Activated T-cell treated with anti-CD3 and anti-CD28 coated beads for 48 hours (primary cell): ENCODE measurements around the gene GATA5.

Source experiments
- DNase-seq: peaks from one replicate; pipeline ENCODE4 v3.0.0-alpha.2; 2020; ENCODE audit warnings: low read depth

Gene GATA5

DNA sequence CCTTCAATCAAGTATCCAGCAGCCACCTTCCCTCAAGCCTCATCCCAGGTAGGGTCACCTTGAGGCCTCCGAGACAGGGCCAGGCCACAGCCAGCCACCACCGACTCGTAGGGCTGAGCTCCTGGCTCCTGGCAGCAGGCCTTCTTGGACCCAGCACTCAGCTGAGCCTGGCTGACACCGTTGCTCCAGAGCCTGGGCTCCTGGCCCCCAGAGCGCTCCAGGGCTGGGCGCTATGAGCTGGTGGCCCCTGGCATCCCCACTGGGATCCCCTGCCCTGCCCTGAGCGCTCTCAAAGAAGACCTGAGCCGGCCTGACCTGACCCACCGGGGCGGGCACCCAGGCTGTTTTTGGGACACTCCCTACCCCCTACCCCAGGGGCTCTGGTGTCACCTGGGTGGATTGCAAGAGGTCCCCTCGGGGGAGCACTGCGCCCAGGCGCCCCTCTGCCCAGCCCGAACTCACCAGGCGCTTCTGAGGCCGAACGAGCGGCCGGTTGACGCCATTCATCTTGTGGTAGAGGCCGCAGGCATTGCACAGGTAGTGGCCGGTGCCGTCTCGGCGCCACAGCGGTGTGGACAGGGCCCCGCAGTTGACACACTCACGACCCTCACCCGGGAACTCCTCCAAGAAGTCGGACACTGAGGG, 2.7 kb downstream of the GATA5 start:
- DNase-seq = no peak

DNA sequence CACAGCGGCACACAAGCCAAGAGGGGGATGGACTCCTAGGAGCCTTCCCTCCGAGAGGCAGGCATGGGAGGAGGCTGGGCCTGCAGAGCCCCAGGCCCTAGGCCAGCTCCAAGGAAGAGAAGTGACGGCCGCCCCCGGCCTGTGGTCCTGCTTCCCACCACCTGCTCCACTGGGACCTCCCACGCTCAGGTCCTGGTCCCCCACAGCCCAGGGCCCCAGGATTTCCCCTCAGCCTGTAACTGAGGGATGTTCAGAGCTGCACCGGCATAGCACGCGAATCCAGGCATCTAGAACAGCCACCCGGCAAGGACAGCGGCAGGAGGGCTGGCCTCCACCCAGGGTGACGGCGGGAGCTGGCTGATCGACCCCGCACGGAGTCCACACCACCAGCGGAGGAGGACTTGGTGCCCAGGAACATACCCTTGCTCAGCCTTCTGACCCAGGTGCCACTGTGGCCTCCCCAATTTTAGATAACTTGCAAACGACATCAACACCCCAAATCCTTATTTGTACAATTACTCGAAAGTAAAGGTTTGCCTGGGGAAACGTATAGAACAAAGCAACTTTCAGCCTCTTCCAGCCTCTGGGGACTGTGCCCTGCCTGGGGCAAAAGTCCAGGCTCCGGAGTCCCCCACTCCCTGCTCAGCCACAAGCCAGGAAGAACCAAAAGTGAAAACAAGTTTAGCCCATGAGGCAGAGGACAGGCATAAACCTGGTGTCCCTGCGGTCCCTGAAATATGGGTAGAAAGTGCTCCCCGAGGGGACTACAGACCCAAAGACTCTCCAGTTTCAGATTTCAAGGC, 3.5 kb downstream of the GATA5 start:
- no peak for DNase-seq

DNA sequence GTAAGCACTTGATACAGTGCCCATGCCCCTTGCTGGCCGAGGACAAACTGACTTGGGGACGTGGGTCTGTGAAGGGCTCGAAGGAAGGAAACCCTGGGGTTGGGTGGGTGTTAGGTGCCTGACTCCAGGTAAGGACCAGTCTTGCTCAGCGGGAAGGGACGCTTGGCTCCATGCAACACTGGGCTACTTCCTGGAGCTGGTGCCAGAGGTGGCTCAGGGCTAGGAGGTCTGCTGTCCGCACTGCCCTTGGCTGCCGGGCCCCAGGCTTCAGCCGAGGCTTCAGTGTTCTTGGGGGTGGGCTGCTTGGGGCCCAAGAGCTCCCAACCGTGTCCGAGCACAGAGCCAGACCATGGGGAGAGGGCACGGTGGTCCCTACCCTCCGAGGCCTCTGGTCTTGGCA, 5.3 kb downstream of the GATA5 start:
- DNase-seq = no peak

DNA sequence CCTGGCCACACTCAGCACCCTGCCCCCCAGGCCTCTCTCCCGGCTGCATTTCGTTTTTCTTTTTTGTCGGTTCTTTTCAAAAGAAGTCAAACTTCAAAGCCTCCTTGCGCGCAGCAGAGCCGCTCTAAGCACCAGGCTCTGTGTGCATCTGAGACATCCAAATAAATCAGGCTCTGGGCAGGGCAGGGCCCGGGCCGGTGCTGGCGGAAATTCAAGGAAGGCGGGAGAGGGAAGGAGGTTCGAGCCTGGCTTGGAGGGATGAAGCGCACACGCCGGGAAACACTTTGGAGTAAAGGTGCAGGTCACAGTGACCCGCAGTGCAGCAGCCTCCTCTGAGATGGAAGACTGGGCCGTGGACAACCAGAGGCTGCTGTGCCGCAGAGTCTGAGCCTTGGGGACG, 5.8 kb downstream of the GATA5 start:
- DNase-seq = no peak

DNA sequence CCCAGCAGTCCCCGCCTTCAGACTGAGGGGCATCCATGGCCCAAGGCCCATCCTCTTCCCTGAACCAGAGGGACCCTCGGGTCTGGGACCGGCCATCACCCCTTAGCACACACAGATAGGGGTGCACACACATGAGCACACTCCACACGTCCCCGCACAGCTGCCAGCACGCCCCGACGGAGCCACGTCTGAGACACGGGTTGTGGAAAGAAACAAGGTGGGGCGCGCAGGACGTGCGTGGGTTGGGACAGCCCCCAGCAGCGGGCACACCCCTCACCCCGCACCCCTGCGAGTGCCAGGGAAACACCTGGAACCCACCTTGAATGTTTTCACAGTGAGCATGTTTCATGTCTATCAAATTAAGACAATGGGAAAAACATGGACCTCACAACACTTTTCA, 6.4 kb downstream of the GATA5 start:
- no peak for DNase-seq

DNA sequence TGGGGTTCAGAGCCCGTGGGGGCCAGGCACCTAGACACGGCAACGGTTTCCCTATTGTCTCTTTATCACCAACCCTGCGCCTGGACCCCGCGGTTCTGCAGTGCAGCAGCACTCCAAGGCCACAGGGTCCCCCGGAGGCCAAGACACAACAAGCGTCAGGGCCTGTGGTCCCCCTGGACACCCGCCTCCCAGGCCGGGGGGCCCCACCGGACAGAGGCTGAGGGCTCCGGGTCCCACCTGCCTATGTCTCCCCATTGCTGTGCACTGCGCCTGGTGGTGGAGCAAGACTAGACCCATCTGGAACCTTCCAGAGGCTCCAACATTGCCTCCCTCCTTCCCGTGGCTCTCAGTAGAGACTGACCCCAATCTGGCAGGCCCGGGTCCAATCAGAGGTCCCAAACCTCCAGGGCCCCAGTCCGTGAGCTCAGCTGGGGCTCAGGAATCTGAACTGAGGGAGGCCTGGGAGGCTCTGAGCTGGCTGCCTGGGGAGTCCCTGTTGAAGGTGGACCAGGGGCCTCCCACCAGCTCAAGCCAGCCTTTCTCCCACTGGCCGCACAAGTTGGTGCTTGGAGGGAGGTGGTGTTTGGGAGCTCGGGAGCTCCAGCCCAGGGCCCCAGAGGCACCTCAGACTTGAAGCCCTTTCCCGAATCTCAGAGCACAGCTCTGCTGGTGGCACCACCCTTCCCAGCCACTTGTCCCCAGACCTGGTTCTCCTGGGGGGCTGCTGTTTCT, 8.8 kb downstream of the GATA5 start:
- DNase-seq = no peak

DNA sequence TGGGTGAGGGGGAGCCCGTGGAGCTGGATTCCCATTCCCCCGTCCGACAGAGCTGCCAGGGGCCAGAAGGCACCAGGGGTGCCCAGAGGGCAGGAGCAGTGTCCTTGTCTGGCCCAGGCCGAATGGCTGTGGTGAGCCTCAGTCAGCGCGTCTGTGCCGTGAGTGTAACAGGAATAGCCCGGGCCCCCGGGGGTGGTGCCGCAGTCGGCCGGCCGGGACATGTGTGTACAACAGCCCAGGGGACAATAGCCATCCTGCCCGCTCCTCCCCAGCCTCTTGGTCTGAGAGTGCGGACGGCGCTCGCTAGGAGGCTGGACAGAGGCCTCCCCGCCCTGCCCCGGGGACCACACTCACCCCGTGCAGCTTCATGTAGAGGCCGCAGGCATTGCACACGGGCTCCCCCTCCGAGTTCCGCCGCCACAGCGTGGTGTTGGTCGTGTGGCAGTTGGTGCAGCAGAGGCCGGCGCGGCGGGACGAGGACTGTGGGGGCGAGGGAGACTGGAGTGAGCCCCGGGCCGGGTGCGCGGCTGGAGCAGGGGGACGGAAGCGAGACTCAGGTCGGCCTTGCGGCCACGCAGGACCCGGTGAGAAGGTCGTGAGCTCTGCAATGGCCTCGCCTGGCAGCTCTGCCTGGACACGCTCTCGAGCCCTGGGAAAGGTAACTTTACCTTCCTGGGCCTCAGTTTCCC, 9.6 kb downstream of the GATA5 start:
- no peak for DNase-seq

DNA sequence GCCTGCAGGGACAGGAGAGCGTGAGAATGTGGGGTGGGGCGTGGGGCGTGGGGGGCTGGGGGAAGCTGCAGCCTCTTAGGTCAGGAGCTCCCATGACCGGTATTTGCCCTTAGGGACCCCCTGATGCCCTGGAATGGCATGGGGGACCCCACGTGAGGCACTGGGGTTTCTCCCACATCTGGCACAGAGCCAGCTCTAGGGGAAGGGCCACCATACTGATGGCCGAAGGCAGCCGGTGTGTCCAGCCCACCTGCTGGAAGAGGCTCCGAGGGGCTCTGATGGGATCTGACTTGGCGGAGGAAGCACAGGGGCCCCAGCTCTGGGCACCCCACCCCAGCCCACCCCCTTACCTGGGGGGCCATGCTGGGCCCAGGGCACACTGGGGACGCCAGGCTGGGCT, 10.8 kb downstream of the GATA5 start:
- no peak for DNase-seq

DNA sequence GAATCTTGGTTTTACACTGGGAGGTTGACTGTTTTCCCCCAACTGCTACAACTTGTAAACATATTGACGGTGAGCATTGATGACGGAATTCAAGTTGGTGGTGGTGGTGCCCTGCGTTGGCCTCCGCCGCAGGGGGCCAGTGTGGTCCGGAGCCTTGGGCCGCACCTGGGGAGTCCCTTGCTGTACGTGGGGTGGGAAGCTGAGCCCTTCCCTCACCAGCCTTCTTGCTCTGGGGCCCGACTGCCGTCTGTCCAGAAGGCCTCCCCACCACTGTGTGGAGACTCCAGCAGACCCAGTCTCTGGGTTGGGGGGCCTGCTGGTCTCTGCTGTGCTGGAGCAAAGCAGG, 11.4 kb downstream of the GATA5 start:
- DNase-seq = no peak

DNA sequence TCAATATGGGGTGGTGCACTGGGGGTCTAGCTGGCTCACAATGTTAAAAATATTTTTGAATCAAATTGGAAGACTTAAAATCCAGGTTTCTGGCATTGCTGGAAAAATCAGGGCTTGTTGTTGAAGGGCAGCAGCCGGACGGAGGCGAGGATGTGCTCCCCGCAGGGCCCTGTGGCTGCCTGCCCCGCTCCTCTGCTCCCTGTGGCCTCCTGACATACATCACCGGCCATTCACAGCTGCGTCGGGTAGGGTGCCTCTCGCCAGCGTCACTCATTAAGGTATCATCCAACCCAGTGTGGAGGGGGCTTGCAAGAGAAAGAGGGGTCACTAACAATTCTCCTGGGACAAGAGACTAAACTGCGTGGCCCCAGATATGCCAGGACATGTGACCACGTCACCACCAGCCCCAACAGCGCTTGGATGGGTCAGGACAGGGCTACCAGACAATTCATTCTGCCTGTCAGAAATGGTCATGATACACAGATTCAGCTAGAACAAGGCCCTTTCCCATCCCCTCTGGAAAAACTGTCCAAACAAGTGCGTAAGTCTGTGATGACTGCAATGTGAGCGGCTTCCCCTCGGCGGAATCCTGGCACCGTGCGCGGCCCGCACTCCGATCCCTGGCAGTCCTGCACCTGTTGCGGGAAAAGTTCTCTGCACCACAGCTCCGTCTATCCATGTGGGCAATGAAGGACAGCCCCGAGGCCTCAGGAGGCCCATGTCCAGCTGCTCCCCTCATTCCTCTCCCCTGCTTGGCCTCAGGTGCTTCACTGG, 12.0 kb downstream of the GATA5 start:
- DNase-seq = no peak

DNA sequence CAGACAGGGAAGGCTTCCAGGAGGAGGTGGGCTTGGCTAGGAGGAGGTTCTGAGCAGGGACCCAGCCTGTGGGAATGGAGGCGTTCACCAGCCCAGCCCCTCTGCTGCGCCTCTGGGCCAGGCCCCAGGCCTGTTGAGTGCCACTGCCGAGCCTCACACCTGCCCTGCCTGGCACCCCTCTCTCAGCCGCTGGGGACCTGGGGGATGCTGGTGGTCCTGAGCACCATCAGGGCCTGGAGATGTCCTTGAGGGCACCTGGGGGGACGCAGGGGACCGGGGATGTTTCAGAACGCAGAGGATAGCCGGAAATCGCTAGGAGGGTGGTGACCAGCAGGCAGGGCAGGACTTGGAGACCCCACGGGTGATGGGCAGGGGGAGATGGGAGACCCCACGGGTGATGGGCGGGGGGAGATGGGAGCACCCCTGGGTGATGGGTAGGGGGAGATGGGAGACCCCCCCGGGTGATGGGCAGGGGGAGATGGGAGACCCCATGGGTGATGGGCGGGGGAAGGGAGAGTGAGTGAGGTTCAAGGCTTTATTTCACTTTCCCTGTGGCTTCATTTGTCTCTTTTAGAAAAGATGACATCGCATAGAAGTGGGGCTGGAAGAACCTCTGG, 12.7 kb downstream of the GATA5 start:
- DNase-seq = no peak

DNA sequence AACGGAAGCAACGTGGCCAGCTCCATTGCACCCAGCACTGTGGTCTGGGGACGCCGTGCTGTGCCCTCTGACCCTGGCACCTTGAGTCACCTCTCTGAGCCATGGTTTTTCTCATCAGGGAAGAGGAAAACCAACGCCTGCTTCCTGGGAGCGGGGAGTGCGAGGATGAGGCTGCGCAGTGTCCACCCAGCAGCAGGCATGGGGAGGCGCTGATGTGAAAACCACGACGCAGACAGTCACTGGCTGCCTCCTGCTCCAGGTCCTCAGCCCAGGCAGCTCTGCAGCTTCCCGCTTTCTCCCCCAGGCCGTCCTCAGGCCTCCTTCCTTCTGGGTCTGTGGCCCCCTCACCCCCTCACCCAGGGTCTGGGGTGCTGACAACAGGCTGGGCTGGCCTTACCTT, 14.0 kb downstream of the GATA5 start:
- no peak for DNase-seq

DNA sequence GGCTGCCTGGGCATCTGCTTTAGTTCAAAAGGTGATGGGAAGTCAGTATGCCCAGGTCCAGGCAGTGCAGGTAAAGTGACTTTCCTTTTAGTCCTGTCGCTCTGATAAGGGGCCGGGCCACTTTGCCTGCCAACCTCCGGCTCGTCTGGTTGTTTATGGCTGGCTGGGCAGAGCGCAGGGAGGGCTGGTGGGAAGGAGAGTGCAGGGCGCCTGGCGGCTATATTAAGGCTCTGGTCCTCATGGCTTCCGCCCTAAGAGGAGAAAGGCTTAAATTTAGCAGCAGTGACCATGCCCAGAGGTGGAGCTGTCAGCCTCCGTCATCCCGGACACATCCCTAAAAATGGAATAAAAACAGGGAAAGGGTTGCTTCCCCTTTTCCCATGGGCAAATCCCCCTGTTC, 14.6 kb downstream of the GATA5 start:
- DNase-seq = no peak

DNA sequence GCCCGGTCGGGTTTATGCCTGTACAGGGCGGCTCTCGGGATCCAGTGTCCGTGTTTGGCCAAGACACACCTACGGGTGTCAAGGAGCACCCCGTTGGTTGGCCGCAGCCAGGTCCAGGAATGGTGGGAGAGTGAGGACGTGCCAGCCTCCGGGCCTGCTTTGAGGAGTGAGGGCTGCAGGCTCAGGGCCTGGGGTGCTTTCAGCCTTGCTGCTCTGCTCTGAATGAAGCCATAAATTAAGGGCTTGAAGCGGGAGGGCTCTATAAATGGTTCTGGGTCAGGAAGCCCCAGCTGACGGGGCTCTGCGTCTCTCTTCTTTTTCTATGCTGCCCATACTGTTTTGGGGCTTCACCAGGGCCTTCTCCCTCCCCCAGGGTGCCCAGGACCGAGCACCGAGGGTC, 15.1 kb downstream of the GATA5 start:
- DNase-seq = no peak

DNA sequence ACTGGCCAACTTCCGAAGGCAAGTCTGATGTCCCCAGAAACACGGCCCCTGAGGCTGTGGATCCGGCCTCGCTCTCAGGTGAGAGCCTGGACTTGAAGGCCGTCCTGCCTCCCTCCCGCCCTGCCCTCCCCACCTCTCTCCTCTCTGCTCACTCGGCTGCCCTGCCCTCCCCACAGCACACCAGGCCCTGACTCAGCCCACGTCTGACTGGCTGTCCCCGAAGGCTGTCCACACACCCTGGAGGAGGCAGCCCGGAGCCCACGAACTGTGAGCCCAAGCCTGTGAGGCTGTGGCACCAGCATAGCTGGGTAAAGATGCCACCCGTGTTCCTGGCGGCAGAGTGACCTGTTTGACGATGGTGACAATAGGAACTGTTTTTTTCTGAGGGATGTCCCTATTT, 16.3 kb downstream of the GATA5 start:
- no peak for DNase-seq

DNA sequence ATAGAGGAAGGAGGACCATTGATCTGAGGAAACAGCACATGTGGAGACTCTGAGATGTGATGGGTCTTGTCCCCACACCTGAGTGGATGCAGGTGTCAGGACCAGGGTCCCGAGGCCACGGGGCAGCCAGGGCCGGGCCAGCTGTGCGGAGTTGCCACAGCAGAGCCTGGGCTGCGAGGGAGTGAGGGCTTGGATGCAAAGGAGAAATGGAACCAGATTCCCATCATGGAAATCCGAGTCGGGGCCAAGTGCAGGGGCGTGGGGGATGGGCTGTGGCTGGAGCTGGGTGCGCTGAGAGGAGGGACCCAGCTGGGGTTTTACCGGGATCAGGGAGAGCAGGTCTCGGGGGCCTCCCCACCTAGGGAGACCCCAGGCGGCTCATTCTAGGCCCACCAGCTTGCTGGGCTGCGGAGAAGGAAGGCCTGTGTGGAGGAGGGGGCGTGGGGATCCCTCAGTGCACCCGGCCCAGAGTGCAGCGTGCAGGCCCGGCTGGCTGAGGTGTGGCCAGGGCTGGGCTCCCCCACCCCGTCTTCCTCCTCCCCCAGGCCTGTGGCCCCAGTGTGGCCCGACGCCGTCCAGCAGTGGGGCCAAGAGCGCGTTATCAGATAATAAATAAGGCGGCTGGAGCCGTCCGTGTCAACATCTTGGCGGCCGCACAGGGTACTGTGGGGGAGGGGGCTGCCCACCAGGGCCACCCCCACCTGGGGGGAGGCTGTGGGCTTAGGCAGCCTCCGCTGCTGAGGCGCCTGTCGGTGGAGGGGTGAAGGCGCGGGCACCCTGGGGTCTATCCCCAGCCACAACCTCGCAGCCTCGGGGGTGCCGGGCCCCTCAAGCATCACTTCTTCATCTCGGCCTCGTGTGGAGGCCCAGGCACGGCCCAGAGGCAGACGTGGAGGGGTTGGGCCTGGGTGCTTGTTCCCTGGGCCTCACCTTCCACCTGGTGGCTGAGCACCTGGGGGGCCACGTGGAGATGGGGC, 17.2 kb downstream of the GATA5 start:
- DNase-seq = no peak

DNA sequence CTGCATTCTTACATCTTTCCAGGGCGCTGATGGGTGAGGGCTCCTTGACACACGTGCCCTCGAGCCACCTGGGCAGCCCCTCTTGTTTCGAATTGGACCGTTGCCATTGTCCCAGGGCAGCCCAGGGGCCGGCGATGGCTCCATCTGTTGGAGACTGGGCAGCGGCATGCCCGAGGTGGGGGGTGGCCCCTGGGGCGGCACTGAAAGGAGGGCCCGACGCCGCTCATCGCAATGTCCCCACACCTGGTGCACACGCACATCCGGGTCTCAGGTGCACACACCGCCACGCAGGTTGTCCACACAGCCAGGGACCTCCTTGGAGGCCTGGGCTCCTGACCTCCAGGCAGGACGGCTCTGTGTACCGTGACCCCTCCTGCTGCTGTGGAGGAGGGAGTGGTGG, 18.0 kb downstream of the GATA5 start:
- DNase-seq = no peak

DNA sequence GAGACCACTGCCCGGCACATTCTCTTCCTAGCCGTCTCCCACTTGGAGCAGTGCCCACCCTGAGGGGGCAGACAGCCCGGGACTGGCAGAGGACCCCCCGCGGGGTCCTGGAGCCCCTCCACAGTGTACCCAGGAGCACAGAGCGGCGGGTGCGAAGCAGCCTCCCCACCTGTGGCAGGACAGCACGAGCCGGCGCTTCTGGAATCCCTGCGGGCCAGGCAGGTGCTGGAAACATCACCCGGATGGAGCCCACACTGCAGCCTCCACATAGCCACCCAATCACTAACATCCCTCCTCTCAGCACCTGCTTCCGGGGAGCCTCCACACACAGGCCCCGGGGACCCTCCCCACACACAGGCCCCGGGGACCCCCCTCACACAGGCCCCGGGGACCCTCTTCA, 18.7 kb downstream of the GATA5 start:
- no peak for DNase-seq

DNA sequence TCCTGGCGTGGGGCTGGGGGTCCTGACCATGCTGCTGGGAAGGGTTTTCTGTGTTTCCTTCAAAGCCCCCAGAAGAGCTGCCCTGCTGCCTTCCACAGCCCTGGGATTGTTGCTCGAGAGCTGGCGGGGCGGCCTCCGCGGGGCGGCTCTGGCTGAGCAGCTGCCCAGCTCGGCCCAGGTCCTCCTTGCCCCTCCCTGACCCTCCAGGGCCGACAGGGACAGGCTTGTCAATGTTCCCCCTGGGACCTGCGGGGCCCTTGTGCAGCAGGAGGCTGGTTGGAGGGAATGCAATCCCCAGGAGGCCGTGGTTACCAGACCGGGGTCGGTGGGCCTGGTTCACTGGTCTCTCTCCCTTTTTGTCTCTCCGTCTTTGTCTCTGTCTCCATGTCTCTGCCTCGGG, 19.9 kb downstream of the GATA5 start:
- DNase-seq = no peak

DNA sequence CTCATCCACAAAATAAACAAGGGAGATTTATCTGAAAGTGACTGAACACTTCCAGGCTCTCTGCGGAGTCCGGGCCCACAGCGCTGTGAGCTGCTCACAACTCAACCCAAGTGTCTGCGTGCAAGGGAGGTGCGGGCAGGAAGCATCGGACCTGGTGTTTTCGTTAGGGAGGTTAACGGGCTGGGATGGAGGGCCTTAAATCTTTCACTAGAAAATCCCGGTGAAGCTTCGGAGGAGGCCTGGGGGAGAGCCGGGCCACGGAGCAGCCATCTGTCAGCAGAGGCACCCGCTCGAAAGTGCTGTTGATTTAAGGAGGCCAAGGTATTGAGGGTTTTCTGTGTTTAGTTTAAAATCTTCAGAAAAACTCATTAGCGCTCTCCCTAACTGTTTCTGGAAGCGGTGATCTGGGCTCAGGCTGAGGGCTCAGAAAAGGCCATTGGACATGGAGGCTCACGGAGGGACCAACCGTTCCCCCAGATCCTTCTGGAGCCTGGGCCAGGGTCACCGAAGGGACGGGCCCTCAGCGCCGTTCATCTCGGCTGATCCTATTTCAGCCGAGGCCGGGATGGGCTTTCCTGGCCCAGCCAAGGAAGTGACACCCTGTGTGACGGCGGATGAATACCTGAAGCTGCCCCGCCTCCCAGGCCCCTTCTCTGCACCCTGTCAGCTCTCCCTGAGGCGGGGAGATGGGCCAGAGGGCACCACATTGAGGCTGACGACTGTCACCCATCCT, 20.7 kb downstream of the GATA5 start:
- no peak for DNase-seq
